ENCODE results near the gene RELB.

RELB gene

GRCh38 chr19:45063851-45064801 is 62.9 kb downstream of the RELB start:
- DNase-seq = no peak

DNA sequence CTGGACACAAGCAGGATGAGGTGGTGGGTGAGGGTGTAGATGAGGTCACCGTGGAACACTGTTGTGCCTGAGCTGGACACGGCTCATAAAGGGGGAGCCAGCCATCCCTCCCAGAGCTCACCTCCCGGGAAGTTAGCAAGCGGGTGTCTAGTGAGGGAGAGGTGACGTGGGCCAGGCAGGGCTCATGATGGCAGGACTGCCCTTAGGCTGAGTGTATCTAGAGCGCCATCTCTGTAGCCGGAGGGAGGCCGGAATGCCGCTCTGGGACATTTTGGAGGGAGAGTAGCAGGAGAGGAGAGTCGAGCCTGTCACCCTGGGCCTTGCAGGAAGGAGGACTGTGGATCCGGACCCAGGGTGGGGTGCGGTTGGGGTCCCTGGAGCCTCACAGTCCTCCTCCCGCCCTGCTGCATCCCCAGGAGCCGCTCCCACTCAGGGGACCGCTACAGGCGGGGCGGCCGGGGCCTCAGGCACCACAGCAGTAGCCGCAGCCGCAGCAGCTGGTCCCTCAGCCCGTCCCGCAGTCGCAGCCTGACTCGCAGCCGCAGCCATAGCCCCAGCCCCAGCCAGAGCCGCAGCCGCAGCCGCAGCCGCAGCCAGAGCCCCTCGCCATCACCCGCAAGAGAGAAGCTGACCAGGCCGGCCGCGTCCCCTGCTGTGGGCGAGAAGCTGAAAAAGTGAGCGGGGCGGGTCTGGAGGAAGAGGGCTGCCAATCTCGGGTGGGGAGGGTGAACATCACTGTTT is 65.8 kb downstream of the RELB start:
- no peak for DNase-seq

GRCh38 chr19:45068041-45068440 is 66.8 kb downstream of the RELB start:
- no peak for DNase-seq

GRCh38 chr19:45069056-45069455 is 67.8 kb downstream of the RELB start:
- DNase-seq = no peak

- no peak for DNase-seq
Measured at GRCh38 chr19:45070214-45070613, 69.0 kb downstream of the RELB start.

DNA sequence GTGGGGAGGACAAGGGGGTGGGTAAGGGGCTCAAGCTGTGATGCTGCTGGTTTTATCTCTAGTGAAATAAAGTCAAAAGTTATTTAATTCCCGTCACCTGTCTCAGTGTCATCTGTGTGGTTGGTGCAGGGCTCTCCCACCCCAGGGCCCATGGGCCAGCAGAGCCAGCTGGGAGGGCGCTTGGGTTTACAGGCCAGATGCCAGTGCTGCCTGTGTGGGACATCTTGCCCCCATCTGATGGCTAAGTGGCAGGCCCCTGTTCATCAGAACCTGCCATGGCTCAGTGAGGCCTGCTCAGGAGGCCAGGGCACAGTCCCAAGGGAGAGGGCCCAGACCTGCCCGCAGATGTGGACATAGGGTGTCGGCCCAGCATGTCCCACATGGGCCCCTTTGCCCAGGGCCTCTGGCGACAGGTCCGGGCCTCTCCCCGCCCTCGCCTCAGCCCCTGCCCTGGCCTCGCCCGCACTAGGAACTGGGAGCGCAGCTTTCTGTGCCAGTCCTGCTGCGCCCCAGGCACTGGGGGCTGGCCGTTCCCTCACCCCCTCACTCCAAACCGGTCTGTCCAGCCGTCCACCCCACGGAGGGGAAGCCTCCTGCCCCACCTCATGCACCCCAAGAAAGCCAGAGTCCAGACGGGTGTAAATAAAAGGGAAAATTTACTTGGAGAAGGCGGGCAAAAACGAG is 69.7 kb downstream of the RELB start:
- no peak for DNase-seq

DNA sequence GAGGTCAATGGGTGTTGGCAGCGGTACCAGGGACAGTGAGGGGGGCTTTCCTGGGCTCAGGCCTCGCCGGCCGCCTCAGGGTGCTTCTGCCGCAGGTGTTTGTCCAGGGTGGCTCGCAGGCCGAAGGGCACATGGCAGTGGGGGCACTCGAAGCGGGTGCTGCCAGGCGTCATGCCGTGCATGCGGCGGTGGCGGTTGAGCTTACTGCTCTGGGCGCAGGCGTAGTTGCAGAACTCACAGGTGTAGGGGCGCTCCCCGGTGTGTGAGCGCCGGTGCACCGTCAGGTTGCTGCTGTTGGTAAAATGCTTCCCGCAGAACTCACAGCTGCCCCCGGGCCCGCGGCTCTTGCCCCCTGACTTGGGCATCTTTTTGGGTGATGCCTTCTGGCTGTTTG is 70.3 kb downstream of the RELB start:
- no peak for DNase-seq

DNA sequence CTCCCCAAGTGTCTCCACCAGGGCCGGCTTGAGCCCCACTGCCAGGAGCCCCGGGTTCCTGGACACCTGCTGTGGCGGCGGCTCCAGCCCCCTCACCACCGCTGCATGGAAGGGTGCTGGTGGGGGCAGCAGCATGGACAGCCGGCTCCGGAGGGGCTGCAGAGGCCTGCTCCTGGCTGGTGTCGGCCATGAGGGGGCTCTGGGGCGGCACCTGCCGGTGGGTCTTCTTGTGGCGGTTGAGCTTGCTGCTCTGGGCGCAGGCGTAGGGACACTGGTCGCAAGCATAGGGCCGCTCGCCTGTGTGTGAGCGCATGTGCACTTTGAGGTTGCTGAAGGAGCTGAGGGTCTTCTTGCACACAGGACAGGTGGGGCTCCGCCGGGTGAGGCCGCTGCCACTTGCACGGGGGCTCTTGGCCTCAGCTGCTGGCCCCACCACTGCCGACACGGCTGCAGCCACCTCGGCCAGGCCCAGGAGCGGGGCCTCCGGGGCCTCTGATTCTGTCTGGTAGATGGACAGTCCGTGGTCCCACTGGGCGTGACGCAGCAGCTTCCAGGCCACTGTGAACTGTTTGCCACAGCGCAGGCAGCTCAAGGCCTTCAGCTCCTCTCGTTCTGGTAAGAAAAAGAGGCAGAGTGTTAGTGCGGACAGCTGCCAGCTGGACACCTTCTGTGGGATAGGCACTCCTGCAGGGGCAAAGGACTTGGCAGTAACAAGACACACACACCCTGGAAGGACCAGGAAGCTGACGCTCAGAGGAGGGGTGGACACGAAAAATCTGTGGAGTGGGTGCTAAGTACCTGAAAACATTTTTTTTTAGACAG is 70.9 kb downstream of the RELB start:
- no peak for DNase-seq

- DNase-seq = no peak
Measured at GRCh38 chr19:45074744-45075300, 73.6 kb downstream of the RELB start.

- no peak for DNase-seq
Measured at GRCh38 chr19:45075301-45076028, 74.2 kb downstream of the RELB start.

DNA sequence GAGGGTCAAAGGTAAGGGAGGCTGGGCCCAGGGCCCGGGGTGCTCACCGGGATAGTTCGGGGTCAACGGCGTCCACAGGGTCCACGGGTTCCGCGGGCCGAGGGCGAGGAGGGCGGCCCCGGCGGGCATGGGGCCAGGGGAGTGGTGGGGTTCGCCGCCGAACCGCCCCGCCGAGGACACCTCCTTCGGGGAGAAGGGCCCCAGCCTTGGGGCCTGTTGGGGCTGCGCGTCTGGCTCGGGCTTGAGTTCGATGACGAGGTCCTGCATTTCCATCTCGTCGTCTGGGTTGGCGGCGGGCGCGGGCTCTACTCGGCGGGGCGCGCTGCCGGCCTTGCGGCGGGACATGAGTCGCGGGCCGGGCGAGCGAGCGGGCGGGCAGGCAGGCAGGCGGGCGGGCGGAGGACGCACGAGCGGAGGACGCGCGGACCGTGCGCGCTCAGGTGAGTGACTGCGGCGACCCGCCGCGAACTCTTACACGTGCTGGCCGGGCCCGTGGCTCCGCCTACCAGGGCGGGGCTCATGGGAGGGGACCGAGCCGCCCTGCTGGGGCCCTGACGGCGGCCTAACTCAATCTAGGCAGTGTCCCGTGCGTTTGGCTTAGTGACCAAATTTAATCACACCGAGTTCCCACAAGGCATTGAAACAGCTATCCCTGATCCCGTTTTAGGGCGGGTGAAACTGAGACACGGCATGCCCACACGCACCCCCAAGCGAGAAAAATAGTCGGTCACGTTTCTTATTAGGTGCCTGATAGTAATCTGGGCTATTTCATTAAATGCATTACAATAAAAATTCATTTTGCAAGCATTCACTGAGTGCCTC is 75.0 kb downstream of the RELB start, which contains the start of gene ZNF296:
TSS of gene ZNF296 (minus strand) at position 450 of the 822 bp plus-strand sequence. CDS start at position 345, 105 bp downstream.
- DNase-seq = peak; percentile 42

- DNase-seq = no peak
Measured at GRCh38 chr19:45076851-45077730, 75.8 kb downstream of the RELB start.

- no peak for DNase-seq
Measured at GRCh38 chr19:45078390-45079062, 77.3 kb downstream of the RELB start.

- peak; percentile 6 for DNase-seq
Measured at GRCh38 chr19:45079063-45079910, 78.0 kb downstream of the RELB start, which contains the start of gene GEMIN7. TSS of gene GEMIN7 (plus strand) at chr19:45079260. CDS start at chr19:45090115, 10,855 bp downstream.

- no peak for DNase-seq
Measured at GRCh38 chr19:45079911-45080370, 78.7 kb downstream of the RELB start.

DNA sequence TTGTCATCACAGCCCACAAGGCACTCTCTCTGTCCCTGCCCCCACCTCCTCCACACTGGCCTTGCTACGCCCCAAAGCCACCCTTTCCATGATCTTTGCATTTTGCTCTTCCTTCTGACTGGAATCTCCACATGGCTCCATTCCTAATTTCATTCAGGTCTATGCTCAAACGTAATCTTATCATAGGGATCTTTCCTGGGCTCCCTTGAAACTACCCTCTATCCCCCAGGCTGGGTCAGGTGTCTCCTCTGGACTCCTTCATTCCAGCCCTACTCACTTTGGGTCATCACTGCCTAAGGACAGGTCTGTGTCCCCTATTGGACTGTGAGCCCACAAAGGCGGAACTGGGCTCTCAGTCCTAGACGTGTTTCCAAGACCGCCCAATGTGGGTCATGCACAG is 80.9 kb downstream of the RELB start:
- DNase-seq = no peak

DNA sequence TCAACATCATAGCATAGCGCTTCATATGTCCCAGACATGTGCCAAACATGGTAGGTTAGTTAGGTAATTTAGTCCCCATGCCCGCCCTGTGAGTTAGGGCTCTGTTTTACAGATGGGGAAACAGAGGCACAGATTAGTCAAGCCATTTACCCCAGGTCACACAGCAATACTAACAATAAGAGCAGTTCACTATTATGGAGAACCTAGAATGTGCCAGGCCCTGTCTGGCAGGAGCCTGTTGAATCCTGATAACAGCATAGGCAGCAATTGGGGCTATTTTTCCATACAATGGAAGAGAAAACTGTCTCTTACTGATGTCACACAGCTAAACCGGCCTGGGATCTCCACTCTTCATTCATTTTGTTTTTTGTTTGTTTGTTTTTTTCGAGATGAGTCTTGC is 85.2 kb downstream of the RELB start:
- DNase-seq = no peak

GRCh38 chr19:45087531-45087930 is 86.3 kb downstream of the RELB start:
- DNase-seq = no peak
